HG03135 (cell line): ENCODE measurements around the gene EPC1.

Experiments
- ATAC-seq: cut with Tn5 transposase; IDR thresholded peaks from one replicate; pipeline ENCODE4 v1.9.1; 2021; ENCODE audit warnings: mild to moderate bottlenecking, moderate library complexity; ENCODE audit not compliant: unreplicated experiment

Gene EPC1

GRCh38 chr10:32340596-32341180 is 6.3 kb downstream of the EPC1 start:
- no peak for ATAC-seq

GRCh38 chr10:32338262-32338661 is 8.7 kb downstream of the EPC1 start:
- no peak for ATAC-seq

GRCh38 chr10:32337350-32337749 is 9.6 kb downstream of the EPC1 start:
- ATAC-seq, result no peak

DNA sequence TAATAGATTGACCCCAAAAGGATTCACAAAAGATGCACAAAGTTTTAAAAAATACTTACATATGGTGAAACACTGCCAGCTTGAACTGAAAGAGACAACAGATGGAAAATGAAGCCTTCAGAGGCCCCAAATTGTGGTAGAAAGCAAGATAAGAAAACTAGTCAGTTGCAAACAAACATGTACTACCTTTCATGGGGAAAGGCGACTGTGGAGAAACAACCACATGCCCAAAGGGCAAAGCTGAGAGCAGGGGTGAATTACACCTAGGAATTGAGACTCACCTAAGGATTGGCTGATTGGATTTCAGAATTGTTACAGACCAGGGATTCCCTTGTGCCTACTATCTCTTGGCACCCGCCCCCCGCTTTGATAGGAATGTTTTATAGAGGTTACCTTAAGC is 13.1 kb downstream of the EPC1 start:
- no peak for ATAC-seq

DNA sequence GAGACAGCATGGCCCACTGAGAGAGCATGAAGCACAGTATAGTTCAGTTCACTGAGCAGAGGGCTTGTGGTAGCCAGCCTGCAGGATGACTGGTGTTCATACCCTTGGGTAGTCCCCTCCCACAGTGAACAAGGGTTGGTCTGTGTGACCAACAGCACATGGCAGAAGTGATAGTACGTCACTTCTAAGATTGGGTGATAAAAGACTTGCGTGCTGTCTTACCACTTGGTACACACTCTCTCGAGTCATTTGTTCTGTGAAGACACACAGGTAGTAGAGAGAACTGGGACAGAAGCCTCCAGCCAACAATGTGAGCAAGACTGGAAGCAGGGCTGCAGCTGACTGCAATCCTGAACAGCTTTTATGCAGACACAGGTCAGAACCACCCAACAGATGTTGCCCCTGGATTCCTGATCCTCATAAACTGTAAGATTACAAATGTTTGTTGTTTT is 14.6 kb downstream of the EPC1 start:
- ATAC-seq, result peak; percentile 96

DNA sequence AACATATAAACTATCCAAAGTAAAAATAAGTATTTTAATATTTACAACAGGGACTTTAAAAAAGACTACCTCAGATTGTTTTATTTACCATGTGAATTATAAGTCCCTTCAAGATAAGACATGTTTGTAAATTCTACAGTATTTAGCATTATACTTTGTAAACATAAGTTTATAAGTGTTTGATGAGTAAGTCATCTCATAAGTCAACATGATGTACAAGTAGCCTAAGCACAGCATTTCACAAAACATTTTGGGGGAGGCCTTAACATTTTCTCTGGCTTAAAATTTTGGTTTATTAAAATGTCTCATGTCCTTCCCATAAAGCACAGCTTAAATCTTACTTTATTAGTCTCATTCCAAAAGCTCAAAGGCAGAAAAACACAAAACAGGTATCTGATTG is 15.4 kb downstream of the EPC1 start:
- no peak for ATAC-seq

- no peak for ATAC-seq
These were observed 16.7 kb downstream of the EPC1 start for GRCh38 chr10:32330214-32330613.

DNA sequence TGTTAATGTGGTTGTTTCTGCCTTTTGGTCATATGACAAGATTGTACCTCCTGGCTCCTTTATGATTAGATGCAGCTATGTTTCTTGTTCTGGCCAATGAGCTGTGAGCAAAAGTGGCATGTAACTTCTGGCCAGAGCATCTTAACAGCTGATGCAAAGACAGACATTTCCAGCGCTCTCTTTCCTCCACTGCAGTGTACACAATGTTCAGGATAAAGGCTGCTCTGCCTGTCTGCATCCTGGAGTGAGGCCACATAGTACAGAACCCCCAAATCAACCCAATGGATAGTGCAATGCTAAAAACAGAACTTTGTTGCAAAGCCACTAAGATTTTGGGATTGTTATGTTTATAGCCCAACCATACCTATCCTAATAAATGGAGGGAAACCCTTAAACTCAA is 17.9 kb downstream of the EPC1 start:
- ATAC-seq, result no peak

DNA sequence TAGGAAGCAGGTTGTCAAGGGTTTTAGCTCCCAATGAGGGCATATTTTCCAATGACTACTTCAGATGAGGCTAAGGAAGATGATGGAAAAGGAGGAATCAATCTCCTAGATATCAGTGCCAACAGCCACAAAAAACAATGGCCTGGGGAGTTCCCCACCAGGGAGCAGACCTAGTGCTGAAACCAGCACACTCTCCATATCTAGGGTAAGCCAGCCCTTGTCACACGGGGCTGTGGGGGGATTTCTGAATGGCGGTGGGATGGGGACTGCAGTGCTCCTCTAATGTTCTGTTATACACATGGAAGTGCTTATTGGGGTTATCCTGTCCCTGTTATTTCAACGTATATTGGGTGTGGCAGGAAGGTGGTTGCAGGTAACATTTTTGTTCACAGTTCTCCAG is 18.5 kb downstream of the EPC1 start:
- ATAC-seq, result no peak

DNA sequence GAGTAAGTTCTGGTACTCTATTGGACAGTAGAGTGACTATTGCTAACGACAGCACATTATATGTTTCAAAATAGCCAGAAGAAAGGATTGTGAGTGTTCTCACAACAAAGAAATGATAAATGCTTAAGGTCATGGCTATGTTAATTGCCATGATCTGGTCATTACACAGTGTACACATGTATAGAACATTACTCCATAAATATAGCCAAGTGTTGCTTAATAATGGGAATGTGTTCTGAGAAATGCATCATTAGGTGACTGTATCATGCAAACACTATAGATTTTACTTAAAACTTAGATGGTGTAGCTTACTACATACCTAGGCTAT is 19.6 kb downstream of the EPC1 start:
- no peak for ATAC-seq

DNA sequence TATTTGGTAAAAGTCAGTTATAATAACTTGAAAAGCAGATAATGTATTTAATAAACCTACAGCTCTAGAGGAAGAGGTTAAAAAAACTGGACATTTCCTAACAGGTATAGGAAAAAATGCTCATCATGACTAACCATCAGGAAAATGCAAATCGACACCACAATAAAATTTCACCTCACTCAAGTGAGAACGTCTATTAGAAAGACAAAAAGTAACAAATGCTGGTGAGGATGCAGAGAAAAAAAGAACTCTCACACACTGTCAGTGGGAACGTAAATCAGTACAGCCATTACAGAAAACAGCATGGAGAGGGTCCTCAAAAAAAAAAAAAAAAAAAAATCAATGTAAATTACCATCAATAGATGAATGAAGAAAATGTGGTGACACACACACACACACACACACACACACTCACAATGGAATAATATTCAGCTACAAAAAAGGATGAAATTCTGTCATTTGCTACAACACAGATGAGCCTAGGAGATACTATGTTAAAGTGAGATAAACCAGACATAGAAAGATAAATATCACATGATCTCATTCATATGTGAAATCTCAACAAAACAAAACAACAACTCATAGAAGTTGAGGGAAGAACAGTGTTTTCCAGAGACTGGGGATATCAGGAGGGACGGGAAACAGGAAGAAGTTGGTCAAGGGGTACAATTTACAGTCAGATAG is 20.1 kb downstream of the EPC1 start:
- no peak for ATAC-seq

- peak; percentile 57 for ATAC-seq
These were observed 20.8 kb downstream of the EPC1 start for GRCh38 chr10:32326119-32326518.

DNA sequence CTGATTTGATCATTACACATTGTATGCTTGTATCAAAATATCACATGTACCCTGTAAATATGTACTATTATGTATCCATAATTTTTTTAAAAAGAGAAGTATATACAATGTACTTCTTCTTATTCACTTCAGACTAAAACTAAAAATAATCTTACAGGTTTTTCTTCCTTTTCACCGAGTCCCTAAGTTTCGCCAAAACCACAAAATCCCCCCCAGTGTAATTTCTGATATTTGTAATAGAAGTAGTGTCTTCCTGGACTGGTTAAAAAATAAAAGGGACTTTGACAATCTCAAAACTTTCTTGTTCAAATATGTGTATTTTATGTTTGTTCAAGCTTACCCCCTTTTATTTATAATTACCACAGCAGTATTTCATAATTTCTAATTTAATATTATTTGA is 23.9 kb downstream of the EPC1 start:
- no peak for ATAC-seq

GRCh38 chr10:32321016-32321631 is 25.8 kb downstream of the EPC1 start:
- ATAC-seq, result no peak

DNA sequence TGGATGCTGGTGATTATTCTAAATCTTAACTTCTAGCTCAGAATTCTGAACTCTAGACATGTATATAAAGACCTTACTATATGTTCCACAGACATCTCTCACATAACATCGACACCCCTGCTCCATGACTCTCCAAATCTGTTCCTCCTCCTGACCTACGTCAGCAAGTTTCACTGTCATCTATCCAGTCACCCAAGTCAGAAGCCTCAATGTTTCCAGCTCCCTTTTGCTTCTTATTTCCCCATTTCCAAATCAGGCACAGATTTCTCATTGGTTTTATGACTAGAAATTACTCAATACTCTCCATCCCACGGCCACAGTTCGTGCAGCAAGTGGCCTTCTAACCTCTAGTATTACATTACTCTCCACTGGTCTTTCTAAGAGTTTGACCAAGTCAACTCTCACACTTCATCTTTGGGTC is 28.5 kb downstream of the EPC1 start:
- ATAC-seq, result peak; percentile 32

DNA sequence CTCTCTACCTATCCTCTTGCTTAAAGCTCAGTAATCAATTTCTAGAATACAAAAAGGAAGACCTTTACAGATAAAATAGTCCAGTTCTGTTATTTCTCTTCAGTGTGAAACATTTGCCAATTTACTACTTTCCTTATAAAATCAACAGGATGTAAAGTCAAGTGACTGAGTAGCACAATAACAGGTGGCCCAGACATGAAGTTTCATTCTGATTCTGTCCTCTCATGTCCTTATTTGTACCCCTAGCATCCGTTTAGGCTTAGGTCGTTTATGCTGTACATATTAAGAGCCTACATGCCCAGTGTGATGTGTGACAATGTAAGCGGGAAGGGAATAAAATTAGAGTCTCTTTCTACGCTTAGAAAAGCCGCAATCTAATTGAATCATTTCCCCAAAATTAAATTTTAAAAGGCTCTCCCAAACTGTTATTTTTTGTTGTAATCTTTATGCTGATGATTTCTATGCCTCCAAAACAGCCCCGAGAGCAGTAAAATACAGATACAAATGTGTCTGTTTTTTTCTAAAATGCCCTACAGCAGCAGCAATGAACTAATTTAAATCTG is 29.1 kb downstream of the EPC1 start:
- peak; percentile 97 for ATAC-seq

- no peak for ATAC-seq
These were observed 31.5 kb downstream of the EPC1 start for GRCh38 chr10:32315424-32315823.

GRCh38 chr10:32314588-32314987 is 32.4 kb downstream of the EPC1 start:
- ATAC-seq, result no peak

- ATAC-seq, result no peak
These were observed 38.8 kb downstream of the EPC1 start for GRCh38 chr10:32308027-32308603.

GRCh38 chr10:32307609-32308008 is 39.3 kb downstream of the EPC1 start:
- ATAC-seq, result no peak

DNA sequence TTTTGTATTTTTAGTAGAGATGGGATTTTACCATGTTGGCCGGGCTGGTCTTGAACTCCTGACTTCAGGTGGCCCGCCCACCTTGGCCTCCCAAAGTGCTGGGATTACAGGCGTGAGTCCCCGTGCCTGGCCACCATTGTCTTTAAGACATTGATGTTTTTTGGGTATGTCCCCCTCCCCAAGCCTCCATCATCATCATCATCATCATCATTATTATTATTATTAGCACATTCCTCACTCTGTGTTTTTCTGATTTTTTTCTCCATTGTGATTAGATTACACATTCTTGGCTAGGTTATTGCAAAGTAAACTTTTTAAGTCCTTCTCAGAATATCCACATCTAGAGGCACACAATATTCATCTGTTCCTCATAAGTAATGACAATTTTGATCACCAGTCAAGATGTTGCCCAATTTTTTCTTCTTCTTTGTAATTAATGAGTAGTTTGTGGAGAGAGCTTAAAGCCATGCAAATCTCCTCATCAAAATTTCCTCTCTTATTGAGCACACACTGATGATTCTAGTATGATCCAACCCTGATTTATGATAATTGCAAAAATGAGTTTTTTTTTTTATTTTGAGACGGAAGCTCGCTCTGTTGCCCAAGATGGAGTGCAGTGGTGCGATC is 47.5 kb downstream of the EPC1 start:
- ATAC-seq, result no peak
